ENCODE results near the gene BIRC2. TPM values are rescaled to one million over a fixed set of nuclear protein-coding genes. Genes with fewer than 3 reads are reported as not detected.

Gene BIRC2
- total RNA-seq, 4 donors from 2014 or later = 43.9 to 152 (median 72.9) TPM

DNA sequence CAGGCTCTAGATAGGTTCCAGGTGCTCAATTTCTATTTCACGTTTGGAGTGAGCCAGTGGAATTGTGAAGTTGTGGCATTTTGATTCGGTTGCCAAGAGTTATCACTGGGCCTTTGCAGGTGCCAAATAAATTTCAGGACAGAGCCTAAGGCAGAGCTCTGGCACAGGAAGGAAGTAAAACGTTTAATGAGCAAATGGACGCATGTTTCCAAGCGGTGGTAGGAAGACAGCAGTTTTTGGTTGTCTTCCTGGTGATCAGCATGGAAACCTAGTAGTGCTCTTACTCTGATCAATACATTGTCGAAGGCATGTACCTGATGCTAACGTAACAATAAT is 29.3 kb upstream of the BIRC2 start:
- H3K4me1 ChIP-seq = peaks cover 0 to 11% of the 10 kb centered on the region in 2 donors
- peak overlapping the region; percentile 33 to 61 (median 45) for H3K4me3 ChIP-seq (replicated peaks in 1 of 3)
- H3K27ac ChIP-seq = peak overlapping the region; percentile 37 to 66 (median 43)
- TF ChIP-seq CTCF (IDR thresholded peaks at IDR 0.05) (no peak), POLR2A (IDR thresholded peaks at IDR 0.05) (no peak)
- no peak for DNase-seq
- H3K27me3 ChIP-seq = no peaks in the 10 kb centered on the region
- WGBS, 2 donors = 51% methylated on average over 7 of the region's 7 CpGs
- H3K36me3 ChIP-seq = no peaks in the 10 kb centered on the region
- no peaks in the 10 kb centered on the region for H3K9me3 ChIP-seq
- intact Hi-C loops (cut with DNase I) = no loop called here

DNA sequence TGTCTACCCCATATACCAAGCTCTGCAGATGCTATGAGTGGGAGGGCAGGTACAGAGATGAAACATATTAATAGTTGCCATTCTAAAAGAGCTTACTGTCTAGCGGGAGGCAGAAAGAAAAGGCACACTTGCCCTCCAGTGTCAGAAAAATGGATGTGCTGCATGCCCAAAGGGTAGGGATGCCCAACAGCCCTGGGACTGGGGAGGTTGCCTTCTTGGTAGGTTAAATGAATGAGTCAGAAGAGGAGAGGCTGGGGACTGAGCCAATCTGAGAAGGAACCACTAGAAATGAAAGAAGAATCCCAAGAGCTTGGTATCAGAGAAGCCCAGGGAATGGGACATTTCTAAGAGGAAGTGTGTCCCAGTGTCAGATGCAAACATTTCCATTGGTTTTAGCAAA is 28.5 kb upstream of the BIRC2 start:
- Histone ChIP-seq H3K27me3 (no peaks in the 10 kb centered on the region), H3K4me3 (replicated peaks in 1 of 3) (no peak overlapping the region), H3K9me3 (no peaks in the 10 kb centered on the region), H3K36me3 (no peaks in the 10 kb centered on the region), H3K4me1 (peaks cover 0 to 6% of the 10 kb centered on the region in 2 donors), H3K27ac (no peak overlapping the region)
- TF ChIP-seq POLR2A (IDR thresholded peaks at IDR 0.05) = no peak
- TF ChIP-seq CTCF (IDR thresholded peaks at IDR 0.05) = no peak
- no peak for DNase-seq
- 76 to 91% methylated on average over 1 of the region's 1 CpG for WGBS, 2 donors
- intact Hi-C loops (cut with DNase I) = no loop called here

DNA sequence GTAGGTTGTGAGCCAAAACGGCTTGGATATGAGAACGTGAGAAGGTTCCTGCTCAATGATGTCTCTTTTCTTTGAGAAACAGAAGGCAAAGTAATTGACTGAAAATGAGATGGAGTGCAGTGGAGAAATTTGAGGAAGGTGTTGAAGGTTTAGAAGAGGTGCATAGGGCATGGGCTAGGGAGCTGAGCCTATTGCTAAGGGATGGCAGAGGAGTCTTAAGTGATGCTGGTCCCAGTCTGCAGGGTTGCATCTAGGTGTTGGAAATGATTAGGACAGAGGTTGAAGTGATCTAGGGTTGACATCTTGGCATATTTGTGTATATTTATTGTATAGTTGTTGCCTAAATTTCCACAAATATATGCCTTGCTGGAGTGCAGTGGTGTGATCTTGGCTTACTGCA is 27.5 kb upstream of the BIRC2 start:
- intact Hi-C loops (cut with DNase I) = no loop called here
- no peak overlapping the region for H3K27ac ChIP-seq
- no peak overlapping the region for H3K4me3 ChIP-seq (replicated peaks in 1 of 3)
- H3K9me3 ChIP-seq = no peaks in the 10 kb centered on the region
- peaks cover 0 to 3% of the 10 kb centered on the region in 2 donors for H3K4me1 ChIP-seq
- DNase-seq = no peak
- TF ChIP-seq POLR2A (IDR thresholded peaks at IDR 0.05) = no peak
- no peak for TF ChIP-seq CTCF (IDR thresholded peaks at IDR 0.05)
- WGBS, 2 donors = 85 to 95% methylated on average over 2 of the region's 2 CpGs
- no peaks in the 10 kb centered on the region for H3K36me3 ChIP-seq
- H3K27me3 ChIP-seq = no peaks in the 10 kb centered on the region

- Histone ChIP-seq H3K27ac (no peak overlapping the region), H3K4me3 (replicated peaks in 1 of 3) (no peak overlapping the region), H3K27me3 (no peaks in the 10 kb centered on the region), H3K36me3 (no peaks in the 10 kb centered on the region), H3K9me3 (no peaks in the 10 kb centered on the region), H3K4me1 (peaks cover 0 to 3% of the 10 kb centered on the region in 2 donors)
- TF ChIP-seq POLR2A (IDR thresholded peaks at IDR 0.05) (no peak), CTCF (IDR thresholded peaks at IDR 0.05) (no peak)
- no peak for DNase-seq
- intact Hi-C loops (cut with DNase I) = no loop called here
These were observed 26.8 kb upstream of the BIRC2 start for GRCh38 chr11:102320188-102320587.

GRCh38 chr11:102320679-102321078 is 26.3 kb upstream of the BIRC2 start:
- Histone ChIP-seq H3K27me3 (no peaks in the 10 kb centered on the region), H3K4me3 (replicated peaks in 1 of 3) (no peak overlapping the region)
- intact Hi-C loops (cut with DNase I) = no loop called here

More at GRCh38 chr11:102320679-102321078, 26.3 kb upstream of the BIRC2 start:
- TF ChIP-seq POLR2A (IDR thresholded peaks at IDR 0.05) = no peak
- no peak for TF ChIP-seq CTCF (IDR thresholded peaks at IDR 0.05)
- no peaks in the 10 kb centered on the region for H3K36me3 ChIP-seq
- no peak for DNase-seq
- H3K27ac ChIP-seq = no peak overlapping the region
- H3K9me3 ChIP-seq = no peaks in the 10 kb centered on the region
- H3K4me1 ChIP-seq = peaks cover 0 to 3% of the 10 kb centered on the region in 2 donors
